Mucosa of descending colon (tissue), 3 donors: ENCODE measurements around the gene GPATCH2. TPM values are rescaled to one million over a fixed set of nuclear protein-coding genes. Genes with fewer than 3 reads are reported as not detected.

Source experiments
- ATAC-seq: fragments of 200-7000 bp; cut with Tn5 transposase; one replicate; pipeline ENCODE4 v1.9.1; 2020; ENCODE audit warnings: mild to moderate bottlenecking, moderate library complexity
- DNase-seq, 3 donors: peaks; one replicate each; pipeline ENCODE4 v3.0.0-alpha.2; 2020
- H3K36me3 ChIP-seq: fragments of 200-600 bp; one replicate; pipeline ENCODE4 v1.8.0; 2021; ENCODE audit warnings: low read depth, mild to moderate bottlenecking
- H3K4me1 ChIP-seq: fragments of 200-600 bp; one replicate; pipeline ENCODE4 v1.8.0; 2021; ENCODE audit warnings: low read depth, mild to moderate bottlenecking
- H3K4me3 ChIP-seq: fragments of 200-600 bp; one replicate; pipeline ENCODE4 v1.8.0; 2021; ENCODE audit warnings: mild to moderate bottlenecking
- H3K9me3 ChIP-seq: fragments of 200-600 bp; one replicate; pipeline ENCODE4 v1.8.0; 2021; ENCODE audit warnings: mild to moderate bottlenecking
- intact Hi-C, 2 donors: fragments of 100-400 bp; cut with DNase I in 1 of 2; cut with micrococcal nuclease in 1 of 2; formaldehyde crosslinking; loops; one replicate each; pipeline versions ENCODE4 v1.11.0 to v1.11.1; 2022; cut with DNase I, micrococcal nuclease
- total RNA-seq, 3 donors: library from RNA; stranded (reverse); fragmentation: NEBNext Ultra II Directional in 2 of 3; extraction: Animal tissue kit (Norgen Biotek cat#: 25700) in 2 of 3; gene quantifications; one replicate each; pipeline versions ENCODE4 v1.2.1 to v1.2.4, GENCODE V29; 2021 to 2023
- TF ChIP-seq, protein P1 (sequence below): fragments of 200-600 bp; IDR thresholded peaks from one replicate; pipeline ENCODE4 v1.8.0; 2022; ENCODE audit warnings: antibody characterized with exemption, mild to moderate bottlenecking
- donor health status: DM: no; HTN: no; CAD: no; lungs with moderate emphysema.
- donor health status: DM: no; HTN: no; CAD: no.
- donor health status: DM: no; HTN: yes; CAD: no.

Gene GPATCH2
- total RNA-seq, 3 donors from 2014 or later = 13.2 to 15.2 (median 13.2) TPM

DNA sequence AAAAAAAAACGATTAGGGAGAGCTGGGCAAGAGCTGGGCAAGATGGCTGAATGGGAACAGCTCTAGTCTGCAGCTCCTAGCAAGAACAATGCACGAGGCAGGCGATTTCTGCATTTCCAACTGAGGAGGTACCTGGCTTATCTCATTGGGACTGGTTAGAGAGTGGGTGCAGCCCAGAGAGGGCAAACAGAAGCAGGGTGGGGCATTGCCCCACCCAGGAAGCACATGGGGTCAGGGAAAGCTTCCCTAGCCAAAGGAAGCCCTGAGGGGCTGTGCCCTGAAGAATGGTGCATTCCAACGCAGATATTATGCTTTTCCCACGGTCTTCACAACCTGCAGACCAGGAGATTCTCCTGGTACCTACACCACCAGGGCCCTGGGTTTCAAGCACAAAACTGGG lies 251.6 kb downstream of the GPATCH2 start:
- no peaks in the 10 kb centered on the region for H3K36me3 ChIP-seq

More for the DNA sequence above, 251.6 kb downstream of the GPATCH2 start:
- Histone ChIP-seq H3K4me1 (no peaks in the 10 kb centered on the region), H3K4me3 (no peak overlapping the region), H3K9me3 (no peaks in the 10 kb centered on the region)
- TF ChIP-seq, protein P1, sequence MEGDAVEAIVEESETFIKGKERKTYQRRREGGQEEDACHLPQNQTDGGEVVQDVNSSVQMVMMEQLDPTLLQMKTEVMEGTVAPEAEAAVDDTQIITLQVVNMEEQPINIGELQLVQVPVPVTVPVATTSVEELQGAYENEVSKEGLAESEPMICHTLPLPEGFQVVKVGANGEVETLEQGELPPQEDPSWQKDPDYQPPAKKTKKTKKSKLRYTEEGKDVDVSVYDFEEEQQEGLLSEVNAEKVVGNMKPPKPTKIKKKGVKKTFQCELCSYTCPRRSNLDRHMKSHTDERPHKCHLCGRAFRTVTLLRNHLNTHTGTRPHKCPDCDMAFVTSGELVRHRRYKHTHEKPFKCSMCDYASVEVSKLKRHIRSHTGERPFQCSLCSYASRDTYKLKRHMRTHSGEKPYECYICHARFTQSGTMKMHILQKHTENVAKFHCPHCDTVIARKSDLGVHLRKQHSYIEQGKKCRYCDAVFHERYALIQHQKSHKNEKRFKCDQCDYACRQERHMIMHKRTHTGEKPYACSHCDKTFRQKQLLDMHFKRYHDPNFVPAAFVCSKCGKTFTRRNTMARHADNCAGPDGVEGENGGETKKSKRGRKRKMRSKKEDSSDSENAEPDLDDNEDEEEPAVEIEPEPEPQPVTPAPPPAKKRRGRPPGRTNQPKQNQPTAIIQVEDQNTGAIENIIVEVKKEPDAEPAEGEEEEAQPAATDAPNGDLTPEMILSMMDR = no peak
- intact Hi-C loops = no loop called here
- ATAC-seq (no peak), DNase-seq (no peak)

Other genes starting within 250 kb of the GPATCH2 start
- under 1 TPM; 0.28 to 0.90 (median 0.36) TPM for gene SPATA17, start 254 bp upstream of the GPATCH2 start, total RNA-seq